WTC11 (cell line): Measurements from ENCODE around the gene RELT. TPM values are rescaled to one million over a fixed set of nuclear protein-coding genes. Genes with fewer than 3 reads are reported as not detected.

Source experiments
- ATAC-seq: fragments of 200-7000 bp; cut with Tn5 transposase; 2 replicates; pipeline ENCODE4 v1.10.0; 2021; ENCODE audit warnings: mild to moderate bottlenecking, moderate library complexity
- CTCF ChIA-PET: fragments of 300-600 bp; sonication (Branson Sonifier 250); formaldehyde crosslinking; loops from one replicate; lab custom pipeline; 2021; ENCODE audit warnings: antibody characterized with exemption; lab: Charles Lee
- POLR2A ChIA-PET: fragments of 350-600 bp; sonication (Branson Sonifier 250); formaldehyde crosslinking; loops from one replicate; lab custom pipeline; 2021; ENCODE audit warnings: antibody characterized with exemption; lab: Charles Lee
- DNase-seq: peaks from one replicate; pipeline ENCODE4 v3.0.0; 2021; ENCODE audit warnings: low spot score
- H3K27ac Mint-ChIP-seq: 2 replicates; pipeline ENCODE4 v1.8.0; 2021; ENCODE audit warnings: mixed read lengths
- H3K27me3 Mint-ChIP-seq: 2 replicates; pipeline ENCODE4 v1.8.0; 2021; ENCODE audit warnings: low read depth, mild to moderate bottlenecking, moderate library complexity, mixed read lengths
- H3K36me3 Mint-ChIP-seq: 2 replicates; pipeline ENCODE4 v1.8.0; 2021; ENCODE audit warnings: mixed read lengths
- H3K4me1 Mint-ChIP-seq: 2 replicates; pipeline ENCODE4 v1.8.0; 2022; ENCODE audit warnings: mixed read lengths
- H3K4me3 Mint-ChIP-seq: 2 replicates; pipeline ENCODE4 v1.8.0; 2021; ENCODE audit warnings: mild to moderate bottlenecking, moderate library complexity, mixed read lengths
- H3K9me3 Mint-ChIP-seq: 2 replicates; pipeline ENCODE4 v1.8.0; 2021; ENCODE audit warnings: mixed read lengths
- ATF1 ChIP-seq: sonication (generic); formaldehyde crosslinking; IDR thresholded peaks from 2 replicates; pipeline ENCODE4 v1.8.1; 2023; ENCODE audit warnings: mild to moderate bottlenecking, moderate library complexity, missing genetic modification reagents
- ELF4 ChIP-seq: sonication (generic); formaldehyde crosslinking; IDR thresholded peaks from 2 replicates; pipeline ENCODE4 v1.8.1; 2022; ENCODE audit warnings: low read depth, mild to moderate bottlenecking, moderate library complexity, missing genetic modification reagents
- FOXK1 ChIP-seq: sonication (generic); formaldehyde crosslinking; IDR thresholded peaks from 2 replicates; pipeline ENCODE4 v1.8.0; 2022; ENCODE audit warnings: mild to moderate bottlenecking, moderate library complexity, missing genetic modification reagents
- KAT7 ChIP-seq: sonication (generic); formaldehyde crosslinking; IDR thresholded peaks from 2 replicates; pipeline ENCODE4 v1.8.1; 2023; ENCODE audit warnings: missing genetic modification reagents, mild to moderate bottlenecking, borderline replicate concordance
- MXD4 ChIP-seq: fragments of 250-450 bp; sonication (Bioruptor Pico); IDR thresholded peaks from 2 replicates; pipeline ENCODE4 v1.8.0; 2021; ENCODE audit warnings: mild to moderate bottlenecking, moderate library complexity, borderline replicate concordance
- MYBL2 ChIP-seq: sonication (generic); formaldehyde crosslinking; IDR thresholded peaks from 2 replicates; pipeline ENCODE4 v1.8.1; 2023; ENCODE audit warnings: mild to moderate bottlenecking, moderate library complexity, missing genetic modification reagents
- NR2C2 ChIP-seq: sonication (generic); formaldehyde crosslinking; IDR thresholded peaks from 2 replicates; pipeline ENCODE4 v1.8.0; 2022; ENCODE audit warnings: mild to moderate bottlenecking, missing genetic modification reagents
- RELA ChIP-seq: sonication (generic); formaldehyde crosslinking; IDR thresholded peaks from 2 replicates; pipeline ENCODE4 v1.8.1; 2022; ENCODE audit warnings: missing genetic modification reagents, mild to moderate bottlenecking, borderline replicate concordance
- SMAD3 ChIP-seq: sonication (generic); formaldehyde crosslinking; IDR thresholded peaks from 2 replicates; pipeline ENCODE4 v1.8.0; 2022; ENCODE audit warnings: missing genetic modification reagents, mild to moderate bottlenecking, borderline replicate concordance
- SMAD4 ChIP-seq: sonication (generic); formaldehyde crosslinking; IDR thresholded peaks from 2 replicates; pipeline ENCODE4 v1.8.0; 2022; ENCODE audit warnings: mild to moderate bottlenecking, missing genetic modification reagents
- TEAD1 ChIP-seq: sonication (generic); formaldehyde crosslinking; IDR thresholded peaks from 2 replicates; pipeline ENCODE4 v1.8.0; 2022; ENCODE audit warnings: mild to moderate bottlenecking, missing genetic modification reagents
- ZNF219 ChIP-seq: sonication (generic); formaldehyde crosslinking; IDR thresholded peaks from 2 replicates; pipeline ENCODE4 v1.8.0; 2023; ENCODE audit warnings: missing genetic modification reagents, mild to moderate bottlenecking, borderline replicate concordance
- ZNF416 ChIP-seq: fragments of 250-450 bp; sonication (Bioruptor Pico); IDR thresholded peaks from 2 replicates; pipeline ENCODE4 v1.9.0; 2021; ENCODE audit warnings: mild to moderate bottlenecking, inconsistent platforms
- total RNA-seq: library from RNA; stranded (reverse); gene quantifications from 3 replicates; pipeline ENCODE4 v1.2.3, GENCODE V29; 2021
- TF ChIP-seq, protein P1 (sequence below): sonication (generic); formaldehyde crosslinking; IDR thresholded peaks from 2 replicates; pipeline ENCODE4 v1.8.0; 2022; ENCODE audit warnings: mild to moderate bottlenecking, missing genetic modification reagents
- TF ChIP-seq, protein P2 (sequence below): sonication (generic); formaldehyde crosslinking; IDR thresholded peaks from 2 replicates; pipeline ENCODE4 v1.8.0; 2022; ENCODE audit warnings: missing genetic modification reagents
- TF ChIP-seq, protein P3 (sequence below): fragments of 250-450 bp; sonication (Bioruptor Pico); IDR thresholded peaks from 2 replicates; pipeline ENCODE4 v1.9.0; 2021; ENCODE audit warnings: moderate library complexity, mild to moderate bottlenecking, inconsistent platforms, borderline replicate concordance
- TF ChIP-seq, protein P4 (sequence below): sonication (generic); formaldehyde crosslinking; IDR thresholded peaks from 2 replicates; pipeline ENCODE4 v1.8.0; 2022; ENCODE audit warnings: mild to moderate bottlenecking, missing genetic modification reagents
- TF ChIP-seq, protein P5 (sequence below): sonication (generic); formaldehyde crosslinking; IDR thresholded peaks from 2 replicates; pipeline ENCODE4 v1.8.0; 2022; ENCODE audit warnings: mild to moderate bottlenecking, missing genetic modification reagents
- TF ChIP-seq, protein P6 (sequence below): sonication (generic); formaldehyde crosslinking; IDR thresholded peaks from 2 replicates; pipeline ENCODE4 v1.8.1; 2022; ENCODE audit warnings: low read depth, missing genetic modification reagents, borderline replicate concordance
- TF ChIP-seq, protein P7 (sequence below): sonication (generic); formaldehyde crosslinking; IDR thresholded peaks from 2 replicates; pipeline ENCODE4 v1.8.1; 2023; ENCODE audit warnings: mild to moderate bottlenecking, missing genetic modification reagents, moderate library complexity

RELT gene
- total RNA-seq, 1 experiment from 2014 or later, result 6.7 TPM

DNA sequence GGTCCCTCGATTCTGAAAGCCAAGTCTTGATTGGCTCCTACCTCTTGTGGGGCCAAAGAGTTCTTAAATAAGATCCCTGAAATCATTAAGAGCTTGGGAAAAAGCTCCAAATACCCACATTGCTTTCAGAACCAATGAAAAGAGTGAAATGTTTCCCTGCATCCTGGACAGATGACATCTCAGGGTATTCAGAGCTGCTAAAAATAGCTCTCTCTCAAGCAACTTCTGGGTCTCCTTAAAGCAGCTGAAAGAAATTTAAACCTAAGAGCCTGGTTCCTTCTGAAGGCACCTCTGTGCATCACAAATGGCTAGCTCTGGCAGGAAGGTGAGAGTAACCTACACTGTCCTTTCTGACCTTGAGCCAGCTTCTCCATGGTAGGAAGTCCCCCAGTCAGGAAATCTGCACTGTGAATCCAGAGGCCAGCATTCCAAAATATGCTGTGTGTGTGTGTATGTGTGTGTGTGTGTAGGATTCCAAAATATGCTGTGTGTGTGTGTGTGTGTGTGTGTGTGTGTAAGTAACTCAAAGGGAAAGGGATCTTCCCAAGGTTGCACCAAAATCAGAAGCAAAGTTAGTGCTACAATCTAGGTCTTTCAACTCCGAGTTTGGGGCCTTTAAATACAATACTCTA, 50.1 kb downstream of the RELT start (continued):
- TF ChIP-seq, protein P1, sequence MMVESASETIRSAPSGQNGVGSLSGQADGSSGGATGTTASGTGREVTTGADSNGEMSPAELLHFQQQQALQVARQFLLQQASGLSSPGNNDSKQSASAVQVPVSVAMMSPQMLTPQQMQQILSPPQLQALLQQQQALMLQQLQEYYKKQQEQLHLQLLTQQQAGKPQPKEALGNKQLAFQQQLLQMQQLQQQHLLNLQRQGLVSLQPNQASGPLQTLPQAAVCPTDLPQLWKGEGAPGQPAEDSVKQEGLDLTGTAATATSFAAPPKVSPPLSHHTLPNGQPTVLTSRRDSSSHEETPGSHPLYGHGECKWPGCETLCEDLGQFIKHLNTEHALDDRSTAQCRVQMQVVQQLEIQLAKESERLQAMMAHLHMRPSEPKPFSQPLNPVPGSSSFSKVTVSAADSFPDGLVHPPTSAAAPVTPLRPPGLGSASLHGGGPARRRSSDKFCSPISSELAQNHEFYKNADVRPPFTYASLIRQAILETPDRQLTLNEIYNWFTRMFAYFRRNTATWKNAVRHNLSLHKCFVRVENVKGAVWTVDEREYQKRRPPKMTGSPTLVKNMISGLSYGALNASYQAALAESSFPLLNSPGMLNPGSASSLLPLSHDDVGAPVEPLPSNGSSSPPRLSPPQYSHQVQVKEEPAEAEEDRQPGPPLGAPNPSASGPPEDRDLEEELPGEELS (CRISPR knock-in tag), result no peak
- TF ChIP-seq RELA (no peak), SMAD4 (CRISPR knock-in tag) (no peak), MYBL2 (CRISPR knock-in tag) (no peak)
- TF ChIP-seq, protein P2, sequence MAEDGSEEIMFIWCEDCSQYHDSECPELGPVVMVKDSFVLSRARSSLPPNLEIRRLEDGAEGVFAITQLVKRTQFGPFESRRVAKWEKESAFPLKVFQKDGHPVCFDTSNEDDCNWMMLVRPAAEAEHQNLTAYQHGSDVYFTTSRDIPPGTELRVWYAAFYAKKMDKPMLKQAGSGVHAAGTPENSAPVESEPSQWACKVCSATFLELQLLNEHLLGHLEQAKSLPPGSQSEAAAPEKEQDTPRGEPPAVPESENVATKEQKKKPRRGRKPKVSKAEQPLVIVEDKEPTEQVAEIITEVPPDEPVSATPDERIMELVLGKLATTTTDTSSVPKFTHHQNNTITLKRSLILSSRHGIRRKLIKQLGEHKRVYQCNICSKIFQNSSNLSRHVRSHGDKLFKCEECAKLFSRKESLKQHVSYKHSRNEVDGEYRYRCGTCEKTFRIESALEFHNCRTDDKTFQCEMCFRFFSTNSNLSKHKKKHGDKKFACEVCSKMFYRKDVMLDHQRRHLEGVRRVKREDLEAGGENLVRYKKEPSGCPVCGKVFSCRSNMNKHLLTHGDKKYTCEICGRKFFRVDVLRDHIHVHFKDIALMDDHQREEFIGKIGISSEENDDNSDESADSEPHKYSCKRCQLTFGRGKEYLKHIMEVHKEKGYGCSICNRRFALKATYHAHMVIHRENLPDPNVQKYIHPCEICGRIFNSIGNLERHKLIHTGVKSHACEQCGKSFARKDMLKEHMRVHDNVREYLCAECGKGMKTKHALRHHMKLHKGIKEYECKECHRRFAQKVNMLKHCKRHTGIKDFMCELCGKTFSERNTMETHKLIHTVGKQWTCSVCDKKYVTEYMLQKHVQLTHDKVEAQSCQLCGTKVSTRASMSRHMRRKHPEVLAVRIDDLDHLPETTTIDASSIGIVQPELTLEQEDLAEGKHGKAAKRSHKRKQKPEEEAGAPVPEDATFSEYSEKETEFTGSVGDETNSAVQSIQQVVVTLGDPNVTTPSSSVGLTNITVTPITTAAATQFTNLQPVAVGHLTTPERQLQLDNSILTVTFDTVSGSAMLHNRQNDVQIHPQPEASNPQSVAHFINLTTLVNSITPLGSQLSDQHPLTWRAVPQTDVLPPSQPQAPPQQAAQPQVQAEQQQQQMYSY, result no peak
- TF ChIP-seq, protein P3, sequence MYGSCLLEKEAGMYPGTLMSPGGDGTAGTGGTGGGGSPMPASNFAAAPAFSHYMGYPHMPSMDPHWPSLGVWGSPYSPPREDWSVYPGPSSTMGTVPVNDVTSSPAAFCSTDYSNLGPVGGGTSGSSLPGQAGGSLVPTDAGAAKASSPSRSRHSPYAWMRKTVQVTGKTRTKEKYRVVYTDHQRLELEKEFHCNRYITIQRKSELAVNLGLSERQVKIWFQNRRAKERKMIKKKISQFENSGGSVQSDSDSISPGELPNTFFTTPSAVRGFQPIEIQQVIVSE (CRISPR knock-in tag), result no peak
- TF ChIP-seq, all 79 proteins: peak for 0

DNA sequence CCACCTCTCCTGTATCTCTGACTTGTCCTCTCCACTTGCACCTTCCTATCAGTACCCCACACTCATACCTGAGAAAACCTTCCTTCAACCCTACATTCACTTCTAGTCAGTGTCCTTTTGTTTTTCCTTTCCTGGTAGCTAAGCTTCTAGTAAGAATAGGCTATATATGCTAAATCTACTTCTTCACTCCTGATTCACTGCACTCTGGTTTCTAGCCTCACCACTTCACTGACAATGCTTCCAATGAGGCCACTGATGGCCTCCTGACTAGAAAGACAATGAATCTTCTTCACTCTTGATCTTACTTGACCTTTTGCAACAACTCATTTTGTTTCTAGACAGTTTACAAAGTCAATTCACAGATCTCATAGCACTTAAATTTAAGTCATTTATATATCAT, 52.0 kb downstream of the RELT start:
- CTCF ChIA-PET, result interaction anchor here (0.8 kb wide), 1 partner anchor 232 kb away, joined by 3 read pairs; no protein-coding TSS in a partner anchor
- Mint-ChIP-seq H3K9me3 (no peaks in the 10 kb centered on the region), H3K36me3 (no peaks in the 10 kb centered on the region), H3K27ac (no peak overlapping the region), H3K4me3 (no peak overlapping the region), H3K27me3 (no peaks in the 10 kb centered on the region), H3K4me1 (no peaks in the 10 kb centered on the region; the same call in 1 of the 2 replicates)
- no peak for DNase-seq
- ATAC-seq, result no peak
- POLR2A ChIA-PET, result no interaction called here
- TF ChIP-seq MXD4 (CRISPR knock-in tag), result no peak
- no peak for TF ChIP-seq FOXK1 (CRISPR knock-in tag)
- TF ChIP-seq ZNF219 (CRISPR knock-in tag), result no peak
- TF ChIP-seq ZNF416, result no peak

DNA sequence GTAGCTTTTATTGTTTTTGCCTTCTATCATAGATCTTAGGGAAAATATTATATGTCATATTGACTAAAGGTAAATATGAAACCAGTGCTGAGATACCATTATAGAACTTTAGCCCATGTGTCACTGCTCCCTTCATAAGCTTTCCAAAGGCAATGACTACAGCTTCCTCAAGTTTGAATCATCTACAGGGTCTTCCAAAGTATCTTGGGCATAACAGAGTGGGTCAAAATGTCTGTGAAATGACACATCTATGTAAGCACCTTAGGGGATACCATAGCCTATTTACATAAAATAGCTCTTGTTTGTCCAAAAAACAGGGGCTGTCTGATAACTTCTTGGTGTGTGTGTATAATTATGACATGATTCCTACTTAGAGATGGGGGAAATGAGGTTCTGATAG, 52.5 kb downstream of the RELT start:
- CTCF ChIA-PET, result no interaction called here
- POLR2A ChIA-PET, result no interaction called here
- no peaks in the 10 kb centered on the region; the same call in 1 of the 2 replicates for H3K4me1 Mint-ChIP-seq
- ATAC-seq (no peak), DNase-seq (no peak)
- H3K27ac Mint-ChIP-seq, result no peak overlapping the region
- no peaks in the 10 kb centered on the region for H3K9me3 Mint-ChIP-seq
- no peaks in the 10 kb centered on the region for H3K27me3 Mint-ChIP-seq
- no peak overlapping the region for H3K4me3 Mint-ChIP-seq
- H3K36me3 Mint-ChIP-seq, result no peaks in the 10 kb centered on the region
- TF ChIP-seq NR2C2 (CRISPR knock-in tag) (no peak), ATF1 (CRISPR knock-in tag) (no peak), SMAD4 (CRISPR knock-in tag) (no peak), RELA (no peak), KAT7 (no peak), SMAD3 (CRISPR knock-in tag) (no peak), FOXK1 (CRISPR knock-in tag) (no peak), TEAD1 (no peak), ELF4 (no peak)
- TF ChIP-seq, protein P4, sequence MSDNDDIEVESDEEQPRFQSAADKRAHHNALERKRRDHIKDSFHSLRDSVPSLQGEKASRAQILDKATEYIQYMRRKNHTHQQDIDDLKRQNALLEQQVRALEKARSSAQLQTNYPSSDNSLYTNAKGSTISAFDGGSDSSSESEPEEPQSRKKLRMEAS (CRISPR knock-in tag), result no peak
- TF ChIP-seq, protein P5, sequence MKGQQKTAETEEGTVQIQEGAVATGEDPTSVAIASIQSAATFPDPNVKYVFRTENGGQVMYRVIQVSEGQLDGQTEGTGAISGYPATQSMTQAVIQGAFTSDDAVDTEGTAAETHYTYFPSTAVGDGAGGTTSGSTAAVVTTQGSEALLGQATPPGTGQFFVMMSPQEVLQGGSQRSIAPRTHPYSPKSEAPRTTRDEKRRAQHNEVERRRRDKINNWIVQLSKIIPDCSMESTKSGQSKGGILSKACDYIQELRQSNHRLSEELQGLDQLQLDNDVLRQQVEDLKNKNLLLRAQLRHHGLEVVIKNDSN (CRISPR knock-in tag), result no peak
- TF ChIP-seq, protein P6, sequence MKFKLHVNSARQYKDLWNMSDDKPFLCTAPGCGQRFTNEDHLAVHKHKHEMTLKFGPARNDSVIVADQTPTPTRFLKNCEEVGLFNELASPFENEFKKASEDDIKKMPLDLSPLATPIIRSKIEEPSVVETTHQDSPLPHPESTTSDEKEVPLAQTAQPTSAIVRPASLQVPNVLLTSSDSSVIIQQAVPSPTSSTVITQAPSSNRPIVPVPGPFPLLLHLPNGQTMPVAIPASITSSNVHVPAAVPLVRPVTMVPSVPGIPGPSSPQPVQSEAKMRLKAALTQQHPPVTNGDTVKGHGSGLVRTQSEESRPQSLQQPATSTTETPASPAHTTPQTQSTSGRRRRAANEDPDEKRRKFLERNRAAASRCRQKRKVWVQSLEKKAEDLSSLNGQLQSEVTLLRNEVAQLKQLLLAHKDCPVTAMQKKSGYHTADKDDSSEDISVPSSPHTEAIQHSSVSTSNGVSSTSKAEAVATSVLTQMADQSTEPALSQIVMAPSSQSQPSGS (CRISPR knock-in tag), result no peak
- TF ChIP-seq, protein P7, sequence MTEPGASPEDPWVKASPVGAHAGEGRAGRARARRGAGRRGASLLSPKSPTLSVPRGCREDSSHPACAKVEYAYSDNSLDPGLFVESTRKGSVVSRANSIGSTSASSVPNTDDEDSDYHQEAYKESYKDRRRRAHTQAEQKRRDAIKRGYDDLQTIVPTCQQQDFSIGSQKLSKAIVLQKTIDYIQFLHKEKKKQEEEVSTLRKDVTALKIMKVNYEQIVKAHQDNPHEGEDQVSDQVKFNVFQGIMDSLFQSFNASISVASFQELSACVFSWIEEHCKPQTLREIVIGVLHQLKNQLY (CRISPR knock-in tag), result no peak
